Progenitor cell of endocrine pancreas (in vitro differentiated cells): ENCODE data around the gene TNIP1. TPM values are rescaled to one million over a fixed set of nuclear protein-coding genes. Genes with fewer than 3 reads are reported as not detected.

Experiments
- DNase-seq: peaks from one replicate; pipeline ENCODE4 v3.0.0; 2021; ENCODE audit warnings: low spot score; ENCODE audit not compliant: unreplicated experiment
- H3K27ac Mint-ChIP-seq: 2 replicates; pipeline ENCODE4 v1.8.0; 2021; ENCODE audit warnings: mild to moderate bottlenecking, moderate library complexity, mixed read lengths
- H3K27me3 Mint-ChIP-seq: 2 replicates; pipeline ENCODE4 v1.8.0; 2021; ENCODE audit warnings: mixed read lengths
- H3K36me3 Mint-ChIP-seq: 2 replicates; pipeline ENCODE4 v1.8.0; 2022; ENCODE audit warnings: mixed read lengths; ENCODE audit not compliant: insufficient read depth
- H3K4me1 Mint-ChIP-seq: 2 replicates; pipeline ENCODE4 v1.8.0; 2021; ENCODE audit warnings: low read depth, mixed read lengths
- H3K4me3 Mint-ChIP-seq: 2 replicates; pipeline ENCODE4 v1.8.0; 2021; ENCODE audit warnings: low read depth, mild to moderate bottlenecking, moderate library complexity, mixed read lengths
- H3K9me3 Mint-ChIP-seq: 2 replicates; pipeline ENCODE4 v1.8.0; 2021; ENCODE audit warnings: low read depth, mixed read lengths
- total RNA-seq: library from RNA; stranded (reverse); gene quantifications from 2 replicates; pipeline ENCODE4 v1.2.1, GENCODE V29; 2021
- TF ChIP-seq, protein P1 (sequence below): fragments of 200-600 bp; sonication (generic); IDR thresholded peaks from one replicate; pipeline ENCODE4 v1.5.0; 2021; ENCODE audit warnings: antibody characterized with exemption, mild to moderate bottlenecking; ENCODE audit not compliant: unreplicated experiment

The TNIP1 gene
- total RNA-seq, 1 donor from 2014 or later: 55.0 TPM

- TF ChIP-seq, protein P1, sequence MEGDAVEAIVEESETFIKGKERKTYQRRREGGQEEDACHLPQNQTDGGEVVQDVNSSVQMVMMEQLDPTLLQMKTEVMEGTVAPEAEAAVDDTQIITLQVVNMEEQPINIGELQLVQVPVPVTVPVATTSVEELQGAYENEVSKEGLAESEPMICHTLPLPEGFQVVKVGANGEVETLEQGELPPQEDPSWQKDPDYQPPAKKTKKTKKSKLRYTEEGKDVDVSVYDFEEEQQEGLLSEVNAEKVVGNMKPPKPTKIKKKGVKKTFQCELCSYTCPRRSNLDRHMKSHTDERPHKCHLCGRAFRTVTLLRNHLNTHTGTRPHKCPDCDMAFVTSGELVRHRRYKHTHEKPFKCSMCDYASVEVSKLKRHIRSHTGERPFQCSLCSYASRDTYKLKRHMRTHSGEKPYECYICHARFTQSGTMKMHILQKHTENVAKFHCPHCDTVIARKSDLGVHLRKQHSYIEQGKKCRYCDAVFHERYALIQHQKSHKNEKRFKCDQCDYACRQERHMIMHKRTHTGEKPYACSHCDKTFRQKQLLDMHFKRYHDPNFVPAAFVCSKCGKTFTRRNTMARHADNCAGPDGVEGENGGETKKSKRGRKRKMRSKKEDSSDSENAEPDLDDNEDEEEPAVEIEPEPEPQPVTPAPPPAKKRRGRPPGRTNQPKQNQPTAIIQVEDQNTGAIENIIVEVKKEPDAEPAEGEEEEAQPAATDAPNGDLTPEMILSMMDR: no peak
- H3K27ac Mint-ChIP-seq: peak overlapping the region; percentile 70
These were observed 27.7 kb upstream of the TNIP1 start for GRCh38 chr5:151108566-151108965.

DNA sequence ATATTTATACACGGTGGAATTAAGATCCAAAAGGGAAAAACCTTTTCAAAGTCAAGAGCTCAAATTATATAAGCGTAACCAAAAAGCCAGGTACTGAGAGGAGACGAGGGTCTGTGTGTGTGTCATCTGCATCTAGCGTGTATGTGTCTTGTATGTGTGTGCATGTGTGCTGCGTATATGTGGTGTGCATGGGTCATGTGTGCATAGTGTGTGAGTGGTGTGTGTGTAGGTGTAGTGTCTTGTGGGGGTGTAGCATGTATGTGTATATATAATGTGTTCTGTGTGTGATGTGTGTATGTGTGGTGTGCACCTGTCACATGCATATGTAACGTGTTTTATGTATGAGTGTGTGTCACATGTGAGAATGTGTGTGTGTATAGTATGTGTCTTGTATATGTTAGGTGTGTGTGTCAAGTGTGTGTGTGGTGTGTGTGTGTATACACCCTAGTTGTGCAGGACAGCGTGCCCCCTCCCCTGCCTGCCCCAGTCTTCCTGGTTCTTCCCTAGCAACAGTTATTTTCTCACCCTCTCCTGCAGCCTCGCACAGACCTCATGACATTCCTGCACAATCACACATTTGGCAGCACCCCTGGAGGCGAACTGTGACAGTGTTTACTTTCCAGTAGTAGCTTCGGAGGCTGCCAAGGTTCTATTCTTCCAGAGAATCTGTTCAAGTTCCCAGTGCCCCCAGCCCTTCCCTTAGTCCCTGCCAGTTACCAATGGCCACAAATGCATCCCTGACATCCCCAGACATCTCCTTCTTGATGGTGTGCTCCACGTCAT, 27.1 kb upstream of the TNIP1 start:
- DNase-seq: no peak

More at GRCh38 chr5:151108566-151108965, 27.7 kb upstream of the TNIP1 start:
- DNase-seq: no peak
- peaks cover 3% of the 10 kb centered on the region for H3K4me1 Mint-ChIP-seq
- H3K36me3 Mint-ChIP-seq: no peaks in the 10 kb centered on the region
- H3K27me3 Mint-ChIP-seq: no peaks in the 10 kb centered on the region
- H3K9me3 Mint-ChIP-seq: no peaks in the 10 kb centered on the region
- no peak overlapping the region for H3K4me3 Mint-ChIP-seq

GRCh38 chr5:151107084-151107483, 26.2 kb upstream of the TNIP1 start:
- peaks cover 3% of the 10 kb centered on the region for H3K4me1 Mint-ChIP-seq
- no peak overlapping the region for H3K4me3 Mint-ChIP-seq
- H3K27ac Mint-ChIP-seq: no peak overlapping the region
- no peaks in the 10 kb centered on the region for H3K36me3 Mint-ChIP-seq
- DNase-seq: no peak
- no peaks in the 10 kb centered on the region for H3K27me3 Mint-ChIP-seq
- TF ChIP-seq, protein P1: no peak
- H3K9me3 Mint-ChIP-seq: no peaks in the 10 kb centered on the region

More for the DNA sequence above, 27.1 kb upstream of the TNIP1 start:
- no peaks in the 10 kb centered on the region for H3K27me3 Mint-ChIP-seq
- H3K4me1 Mint-ChIP-seq: peaks cover 3% of the 10 kb centered on the region
- H3K36me3 Mint-ChIP-seq: no peaks in the 10 kb centered on the region
- no peak overlapping the region for H3K4me3 Mint-ChIP-seq
- no peaks in the 10 kb centered on the region for H3K9me3 Mint-ChIP-seq
- H3K27ac Mint-ChIP-seq: peak overlapping the region; percentile 70
- TF ChIP-seq, protein P1: no peak

DNA sequence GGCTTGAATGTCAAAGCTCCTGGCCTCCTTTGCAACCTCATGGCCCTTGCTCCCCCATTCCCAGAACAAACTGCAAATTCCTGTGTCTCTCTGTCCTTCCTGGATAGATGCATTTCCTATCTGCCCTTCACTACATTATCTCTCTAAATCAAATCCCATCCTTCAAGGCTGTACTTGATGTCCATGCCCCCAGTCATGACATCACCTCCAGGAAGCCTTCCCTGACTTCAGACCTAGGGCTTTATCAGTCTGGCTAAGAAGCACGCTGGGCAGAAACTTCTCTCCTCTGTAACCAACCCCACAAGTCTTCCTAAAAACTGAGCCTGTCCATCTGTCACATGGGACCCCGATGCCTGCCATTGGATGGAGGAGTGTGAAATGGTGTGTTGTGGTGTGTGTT, 25.7 kb upstream of the TNIP1 start:
- TF ChIP-seq, protein P1: no peak
- H3K36me3 Mint-ChIP-seq: no peaks in the 10 kb centered on the region
- H3K4me3 Mint-ChIP-seq: no peak overlapping the region
- no peak overlapping the region for H3K27ac Mint-ChIP-seq
- H3K4me1 Mint-ChIP-seq: peaks cover 3% of the 10 kb centered on the region
- no peaks in the 10 kb centered on the region for H3K9me3 Mint-ChIP-seq
- DNase-seq: no peak
- no peaks in the 10 kb centered on the region for H3K27me3 Mint-ChIP-seq

- no peak overlapping the region for H3K27ac Mint-ChIP-seq
- no peak for DNase-seq
- peaks cover 3% of the 10 kb centered on the region for H3K4me1 Mint-ChIP-seq
- H3K4me3 Mint-ChIP-seq: no peak overlapping the region
- H3K27me3 Mint-ChIP-seq: no peaks in the 10 kb centered on the region
- H3K9me3 Mint-ChIP-seq: no peaks in the 10 kb centered on the region
- TF ChIP-seq, protein P1: no peak
- H3K36me3 Mint-ChIP-seq: no peaks in the 10 kb centered on the region
These were observed 25.2 kb upstream of the TNIP1 start for GRCh38 chr5:151106043-151106442.
